Bone marrow (tissue), 2 donors: ENCODE results near the gene CFB.
"Not testable (repeated sequence)": the region's sequence is repeated elsewhere in the genome, so short reads cannot be mapped to it uniquely, and the experiment has no call there.

Source experiments
- DNase-seq, 2 donors: peaks; one replicate each; lab custom pipeline; 2025; lab: John Stamatoyannopoulos, UW

Gene CFB

GRCh38 chr6:31911826-31912585 lies 33.9 kb upstream of the CFB start:
- DNase-seq = no peak

GRCh38 chr6:31915351-31915750 lies 30.5 kb upstream of the CFB start:
- no peak for DNase-seq

DNA sequence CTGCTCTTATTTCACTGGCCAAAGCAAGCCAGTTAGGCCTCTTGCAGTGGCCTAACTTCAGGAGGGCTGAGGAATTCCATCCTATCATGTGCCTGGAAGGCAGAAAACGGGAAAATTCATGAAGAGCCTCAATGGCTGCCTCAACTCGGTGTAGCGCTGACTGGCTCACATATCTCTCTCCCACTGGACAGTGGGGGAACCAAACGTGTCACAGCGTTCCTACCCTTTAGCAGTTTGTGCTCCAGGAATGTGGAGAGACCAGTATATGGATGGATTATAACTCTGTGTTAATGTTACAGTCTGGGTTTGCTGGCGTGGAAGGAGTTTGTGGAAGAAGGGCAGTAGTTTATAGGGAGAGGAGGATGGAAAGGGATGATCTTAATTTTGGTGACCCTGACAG lies 30.1 kb upstream of the CFB start:
- DNase-seq = no peak

GRCh38 chr6:31918069-31918720 lies 27.7 kb upstream of the CFB start:
- DNase-seq = no peak

- no peak for DNase-seq
These were observed 26.1 kb upstream of the CFB start for GRCh38 chr6:31919624-31920303.

DNA sequence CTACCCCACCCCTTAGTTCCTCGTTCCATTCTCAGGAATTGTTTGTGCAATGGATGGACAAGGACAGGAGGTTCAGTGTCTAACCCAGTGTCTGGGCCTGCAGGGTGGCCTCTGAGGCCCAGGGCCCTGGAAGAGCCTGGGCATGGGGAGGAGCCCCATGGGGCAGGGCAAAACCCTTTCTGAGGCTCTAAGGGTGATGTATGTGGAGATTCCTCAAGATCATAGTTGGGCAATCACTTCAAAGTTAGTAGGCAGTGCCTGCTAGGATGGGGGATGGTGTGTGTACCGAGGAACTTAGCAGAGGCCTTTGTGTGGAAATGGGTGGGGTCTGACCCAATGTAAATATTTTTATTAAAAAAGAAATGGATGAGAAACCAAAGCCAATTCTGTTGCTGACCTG lies 25.1 kb upstream of the CFB start:
- no peak for DNase-seq

GRCh38 chr6:31922942-31923341 lies 23.0 kb upstream of the CFB start:
- DNase-seq = peak in 1 of 2 donors; percentile 22

DNA sequence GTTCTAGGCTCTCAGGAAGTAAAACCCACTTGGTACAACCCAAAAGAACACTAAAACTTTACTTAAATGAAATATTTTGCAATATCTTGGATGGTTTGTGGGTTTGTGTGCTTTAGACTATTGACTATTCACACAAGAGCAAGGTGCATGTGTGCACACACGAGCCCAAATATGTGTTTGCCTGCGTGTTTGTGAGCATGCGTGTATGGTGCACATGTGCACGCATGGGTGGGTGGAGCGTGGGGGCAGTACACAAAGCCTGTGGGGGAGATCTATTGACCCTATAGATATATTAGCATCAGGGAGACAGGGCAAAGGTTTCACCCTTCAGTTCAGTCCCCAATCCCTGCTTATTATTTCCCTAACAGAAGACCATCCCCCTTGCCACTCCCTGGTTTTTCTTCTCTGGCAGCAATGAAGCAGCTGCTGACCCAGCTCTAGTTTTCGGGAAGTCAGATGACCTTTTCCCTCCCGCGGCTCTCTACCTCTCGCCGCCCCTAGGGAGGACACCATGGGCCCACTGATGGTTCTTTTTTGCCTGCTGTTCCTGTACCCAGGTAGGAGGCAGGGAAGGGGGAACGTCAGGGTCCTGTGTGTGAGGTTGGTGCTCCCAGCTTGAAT lies 18.5 kb upstream of the CFB start, which contains the start of gene C2:
Gene C2 (plus strand): TSS at position 476 of the 621 bp plus-strand sequence. CDS start 36 bp downstream, at position 512.
- no peak for DNase-seq

DNA sequence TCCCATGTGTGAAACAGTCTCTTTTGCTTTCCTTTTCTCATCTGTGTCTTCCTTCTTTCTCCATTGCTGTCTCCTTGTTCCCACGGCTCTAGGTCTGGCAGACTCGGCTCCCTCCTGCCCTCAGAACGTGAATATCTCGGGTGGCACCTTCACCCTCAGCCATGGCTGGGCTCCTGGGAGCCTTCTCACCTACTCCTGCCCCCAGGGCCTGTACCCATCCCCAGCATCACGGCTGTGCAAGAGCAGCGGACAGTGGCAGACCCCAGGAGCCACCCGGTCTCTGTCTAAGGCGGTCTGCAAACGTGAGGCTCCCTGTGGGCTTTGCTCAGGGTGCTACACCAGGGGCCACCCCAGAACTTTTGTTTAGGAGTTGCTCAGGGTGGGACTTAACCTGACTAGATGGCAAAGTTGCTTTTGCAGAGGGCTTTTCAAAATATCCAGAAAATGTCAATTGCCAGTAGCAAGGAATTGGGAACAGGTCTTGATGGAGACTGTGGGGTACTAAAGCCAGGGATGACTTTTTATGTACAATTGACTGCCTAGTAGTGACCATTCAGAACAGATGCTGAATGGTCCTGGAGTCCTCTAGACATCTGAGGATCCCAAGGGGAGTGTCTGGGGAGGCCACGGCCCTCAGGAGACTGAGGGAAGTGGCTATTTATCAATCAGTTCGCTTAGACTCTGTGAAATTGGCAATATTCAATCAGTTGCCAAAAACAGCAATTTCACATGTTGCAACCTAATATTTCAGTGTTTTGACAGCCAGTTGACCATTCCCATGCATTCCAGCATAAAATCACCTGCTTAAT lies 17.8 kb upstream of the CFB start:
- DNase-seq = no peak

- DNase-seq = no peak
These were observed 17.3 kb upstream of the CFB start for GRCh38 chr6:31928672-31928939.

- no peak for DNase-seq
These were observed 14.9 kb upstream of the CFB start for GRCh38 chr6:31930962-31931361.

DNA sequence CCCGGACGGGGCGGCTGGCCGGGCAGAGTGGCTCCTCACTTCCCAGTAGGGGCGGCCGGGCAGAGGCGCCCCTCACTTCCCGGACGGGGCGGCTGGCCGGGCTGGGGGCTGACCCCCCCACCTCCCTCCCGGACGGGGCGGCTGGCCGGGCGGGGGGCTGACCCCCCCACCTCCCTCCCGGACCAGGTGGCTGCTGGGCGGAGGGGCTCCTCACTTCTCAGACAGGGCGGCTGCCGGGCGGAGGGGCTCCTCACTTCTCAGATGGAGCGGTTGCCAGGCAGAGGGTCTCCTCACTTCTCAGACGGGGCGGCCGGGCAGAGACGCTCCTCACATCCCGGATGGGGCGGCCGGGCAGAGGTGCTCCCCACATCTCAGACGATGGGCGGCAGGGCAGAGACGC lies 13.8 kb upstream of the CFB start:
- DNase-seq = not testable (repeated sequence)

- DNase-seq = no peak
These were observed 12.4 kb upstream of the CFB start for GRCh38 chr6:31933537-31933936.

DNA sequence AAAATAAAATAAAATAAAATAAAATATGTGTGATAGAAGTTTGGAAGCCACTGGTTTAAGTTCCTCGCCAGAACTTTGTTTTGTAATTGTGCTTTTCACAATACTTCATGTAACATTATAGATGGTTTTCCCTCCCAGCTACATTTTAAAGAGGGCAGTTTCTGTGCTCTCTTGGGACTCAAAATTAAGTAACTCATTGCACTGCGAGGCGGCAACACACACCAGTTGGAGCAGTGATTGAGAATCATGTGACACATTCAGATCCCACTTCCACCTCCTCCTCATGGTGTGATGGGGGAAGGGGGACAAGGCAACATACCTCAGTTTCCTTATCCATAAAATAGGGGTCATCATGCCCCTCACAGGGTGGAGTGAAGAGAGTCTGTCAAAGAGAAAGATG lies 10.9 kb upstream of the CFB start:
- DNase-seq = no peak

DNA sequence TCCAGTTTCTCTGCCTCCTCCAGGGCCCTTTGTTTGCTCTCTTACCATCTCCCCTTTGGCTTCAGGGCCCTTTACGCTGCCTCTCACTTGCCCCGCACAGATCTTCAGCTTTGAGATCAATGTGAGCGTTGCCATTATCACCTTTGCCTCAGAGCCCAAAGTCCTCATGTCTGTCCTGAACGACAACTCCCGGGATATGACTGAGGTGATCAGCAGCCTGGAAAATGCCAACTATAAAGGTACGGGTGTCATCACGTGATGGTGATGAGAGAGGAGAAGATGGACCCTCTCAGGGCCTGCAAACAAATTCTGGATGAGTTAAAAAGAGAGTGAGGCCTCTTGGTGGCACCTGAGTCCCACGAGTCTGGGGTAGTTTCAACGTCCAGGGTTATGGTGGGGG lies 10.1 kb upstream of the CFB start:
- DNase-seq = no peak

DNA sequence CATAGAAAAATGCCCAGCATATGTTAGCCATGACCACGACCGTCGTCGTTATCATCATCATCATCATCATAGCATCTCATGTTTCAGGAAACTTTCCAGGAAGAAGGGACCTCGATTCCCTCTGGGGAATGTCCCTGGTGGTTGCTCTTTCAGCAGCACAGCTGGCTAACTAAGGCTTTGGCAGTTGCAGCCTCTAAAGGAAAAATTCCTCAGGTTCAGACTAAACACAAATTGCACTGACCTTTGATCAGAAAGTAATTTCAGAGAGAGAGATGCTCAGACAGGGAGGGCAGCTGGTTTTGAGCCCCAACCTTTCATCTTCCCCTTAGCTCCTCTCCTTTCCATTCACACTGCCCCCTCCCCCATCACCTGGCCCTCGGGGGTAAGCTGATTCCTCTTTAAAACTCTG lies 5.6 kb upstream of the CFB start:
- no peak for DNase-seq

DNA sequence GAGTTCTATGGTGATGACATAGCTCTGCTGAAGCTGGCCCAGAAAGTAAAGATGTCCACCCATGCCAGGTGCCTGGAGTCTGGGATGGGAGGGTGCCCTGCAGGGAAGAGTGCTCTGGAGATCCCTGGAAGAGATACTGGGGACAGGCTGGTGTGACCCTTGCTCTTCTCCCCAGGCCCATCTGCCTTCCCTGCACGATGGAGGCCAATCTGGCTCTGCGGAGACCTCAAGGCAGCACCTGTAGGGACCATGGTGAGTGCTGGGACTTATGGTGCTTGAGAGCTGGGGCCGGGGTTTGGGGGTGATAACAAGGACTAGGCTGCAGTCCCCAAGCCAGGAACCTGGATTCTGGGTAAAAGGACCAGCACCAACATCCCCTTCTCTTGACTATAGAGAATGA lies 2.2 kb upstream of the CFB start:
- no peak for DNase-seq

- DNase-seq = no peak
These were observed 765 bp upstream of the CFB start for GRCh38 chr6:31945154-31945506.

DNA sequence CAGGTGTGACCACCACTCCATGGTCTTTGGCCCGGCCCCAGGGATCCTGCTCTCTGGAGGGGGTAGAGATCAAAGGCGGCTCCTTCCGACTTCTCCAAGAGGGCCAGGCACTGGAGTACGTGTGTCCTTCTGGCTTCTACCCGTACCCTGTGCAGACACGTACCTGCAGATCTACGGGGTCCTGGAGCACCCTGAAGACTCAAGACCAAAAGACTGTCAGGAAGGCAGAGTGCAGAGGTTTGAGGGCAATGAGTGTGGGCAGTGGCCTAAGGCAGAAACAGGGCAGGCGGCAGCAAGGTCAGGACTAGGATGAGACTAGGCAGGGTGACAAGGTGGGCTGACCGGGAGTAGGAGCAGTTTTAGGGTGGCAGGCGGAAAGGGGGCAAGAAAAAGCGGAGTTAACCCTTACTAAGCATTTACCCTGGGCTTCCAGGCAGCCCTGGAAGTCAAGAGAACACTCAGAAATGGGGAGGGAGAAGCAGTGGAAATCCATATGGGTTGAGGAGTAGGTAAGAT lies 533 bp downstream of the CFB start:
- no peak for DNase-seq

- DNase-seq = no peak
These were observed 1.3 kb downstream of the CFB start for GRCh38 chr6:31947070-31947675.

DNA sequence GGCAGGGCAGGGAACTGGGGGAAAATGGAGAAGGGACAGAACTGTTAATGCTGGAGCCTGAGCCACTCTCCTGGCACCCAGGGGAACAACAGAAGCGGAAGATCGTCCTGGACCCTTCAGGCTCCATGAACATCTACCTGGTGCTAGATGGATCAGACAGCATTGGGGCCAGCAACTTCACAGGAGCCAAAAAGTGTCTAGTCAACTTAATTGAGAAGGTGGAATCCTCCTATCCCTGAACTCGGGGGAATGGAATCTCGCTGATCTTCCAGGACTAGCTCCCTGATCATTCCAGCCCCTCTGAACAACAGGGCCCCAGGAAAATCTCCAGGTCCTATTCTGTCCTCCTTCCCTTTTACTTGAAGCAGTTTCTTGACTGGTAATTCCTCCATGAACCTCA lies 2.0 kb downstream of the CFB start:
- no peak for DNase-seq

DNA sequence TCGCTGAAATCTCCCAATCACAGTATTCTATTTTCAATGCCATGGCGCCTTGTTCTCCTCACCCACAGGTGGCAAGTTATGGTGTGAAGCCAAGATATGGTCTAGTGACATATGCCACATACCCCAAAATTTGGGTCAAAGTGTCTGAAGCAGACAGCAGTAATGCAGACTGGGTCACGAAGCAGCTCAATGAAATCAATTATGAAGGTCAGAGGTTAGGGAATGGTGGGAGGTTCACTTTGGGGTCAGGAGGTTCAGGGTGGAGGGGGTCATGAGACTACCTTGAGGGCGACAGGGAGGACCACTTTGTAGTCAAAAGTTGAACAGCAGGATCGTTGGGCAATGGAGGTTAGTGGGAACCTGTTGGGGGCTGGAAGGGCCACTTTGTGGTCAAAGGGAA lies 2.4 kb downstream of the CFB start:
- no peak for DNase-seq
